GM20000 (cell line): ENCODE measurements around the gene MAGI2.

Source experiments
- DNase-seq: peaks from one replicate; pipeline ENCODE4 v3.0.0; 2012; ENCODE audit warnings: low spot score
- TF ChIP-seq, protein P1 (sequence below): IDR thresholded peaks from 2 replicates; pipeline ENCODE4 v1.5.1; 2012; ENCODE audit warnings: mild to moderate bottlenecking, control low read depth; ENCODE audit errors: extremely low read depth, missing control alignments

Gene MAGI2

GRCh38 chr7:78675511-78675910, 778.0 kb downstream of the MAGI2 start:
- no peak for DNase-seq
- TF ChIP-seq, protein P1, sequence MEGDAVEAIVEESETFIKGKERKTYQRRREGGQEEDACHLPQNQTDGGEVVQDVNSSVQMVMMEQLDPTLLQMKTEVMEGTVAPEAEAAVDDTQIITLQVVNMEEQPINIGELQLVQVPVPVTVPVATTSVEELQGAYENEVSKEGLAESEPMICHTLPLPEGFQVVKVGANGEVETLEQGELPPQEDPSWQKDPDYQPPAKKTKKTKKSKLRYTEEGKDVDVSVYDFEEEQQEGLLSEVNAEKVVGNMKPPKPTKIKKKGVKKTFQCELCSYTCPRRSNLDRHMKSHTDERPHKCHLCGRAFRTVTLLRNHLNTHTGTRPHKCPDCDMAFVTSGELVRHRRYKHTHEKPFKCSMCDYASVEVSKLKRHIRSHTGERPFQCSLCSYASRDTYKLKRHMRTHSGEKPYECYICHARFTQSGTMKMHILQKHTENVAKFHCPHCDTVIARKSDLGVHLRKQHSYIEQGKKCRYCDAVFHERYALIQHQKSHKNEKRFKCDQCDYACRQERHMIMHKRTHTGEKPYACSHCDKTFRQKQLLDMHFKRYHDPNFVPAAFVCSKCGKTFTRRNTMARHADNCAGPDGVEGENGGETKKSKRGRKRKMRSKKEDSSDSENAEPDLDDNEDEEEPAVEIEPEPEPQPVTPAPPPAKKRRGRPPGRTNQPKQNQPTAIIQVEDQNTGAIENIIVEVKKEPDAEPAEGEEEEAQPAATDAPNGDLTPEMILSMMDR = no peak

DNA sequence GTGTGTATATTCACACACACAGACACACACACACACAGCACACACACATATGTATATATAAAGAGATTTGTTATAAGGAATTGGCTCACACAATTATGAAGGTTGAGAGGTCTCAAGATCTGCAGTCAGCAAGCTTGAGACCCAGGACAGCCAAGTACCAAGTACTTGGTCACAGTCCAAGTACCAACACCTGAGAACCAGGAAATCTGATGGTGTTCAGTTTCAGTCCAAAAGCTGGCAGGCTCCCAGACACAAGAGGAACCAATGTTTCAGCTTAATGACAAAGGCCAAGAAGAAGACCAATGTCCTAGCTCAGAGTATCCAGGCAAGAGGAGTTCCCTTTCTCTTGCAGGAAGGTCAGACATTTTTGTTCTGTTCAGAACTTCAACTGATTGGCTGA, 780.2 kb downstream of the MAGI2 start:
- DNase-seq = no peak
- TF ChIP-seq, protein P1 = no peak

- TF ChIP-seq, protein P1 = no peak
- DNase-seq = no peak
These were observed 790.5 kb downstream of the MAGI2 start for GRCh38 chr7:78662939-78663338.

DNA sequence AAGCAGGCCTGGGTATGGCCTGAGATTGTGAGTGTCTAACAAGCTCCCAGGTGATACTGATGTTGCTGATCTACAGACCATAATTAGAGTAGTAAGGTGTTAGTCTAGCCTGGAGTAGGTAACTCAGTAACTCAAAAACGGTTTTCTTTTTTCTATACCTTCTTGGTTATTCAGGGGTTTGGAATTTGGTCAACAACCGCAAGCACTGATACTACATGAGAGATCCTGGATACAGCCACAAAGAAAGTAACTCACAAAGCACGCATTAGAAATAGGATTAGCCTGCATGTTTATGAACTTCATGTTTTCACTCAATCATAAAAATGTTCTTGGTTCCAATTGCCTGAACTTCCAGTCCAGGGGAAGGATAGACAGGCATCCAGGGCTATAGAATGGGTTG, 803.5 kb downstream of the MAGI2 start:
- TF ChIP-seq, protein P1 = no peak
- no peak for DNase-seq

- TF ChIP-seq, protein P1 = no peak
- no peak for DNase-seq
These were observed 804.2 kb downstream of the MAGI2 start for GRCh38 chr7:78649236-78649635.

GRCh38 chr7:78642751-78643150, 810.7 kb downstream of the MAGI2 start:
- no peak for DNase-seq
- TF ChIP-seq, protein P1 = no peak

- TF ChIP-seq, protein P1 = no peak
- DNase-seq = no peak
These were observed 815.1 kb downstream of the MAGI2 start for GRCh38 chr7:78638364-78638763.
